Activated CD8-positive, alpha-beta memory T cell treated with anti-CD3 and anti-CD28 coated beads, Interleukin-2, amount 10 ng/mL, durations not matched to agents 7 days and 5 days (primary cell): ENCODE results near the gene S100G. TPM values are rescaled to one million over a fixed set of nuclear protein-coding genes. Genes with fewer than 3 reads are reported as not detected.

ENCODE experiments used
- ATAC-seq: fragments of 150-1000 bp; cut with Tn5 transposase; one replicate; pipeline ENCODE4 v1.10.0; 2021; ENCODE audit warnings: moderate library complexity
- CTCF ChIA-PET: fragments of 350-600 bp; sonication (Branson Sonifier 250); formaldehyde crosslinking; loops from one replicate; lab custom pipeline; 2021; ENCODE audit warnings: antibody characterized with exemption; lab: Charles Lee
- DNase-seq: peaks from one replicate; pipeline ENCODE4 v3.0.0-alpha.2; 2020
- H3K27ac Mint-ChIP-seq: one replicate; pipeline ENCODE4 v1.8.0; 2021; ENCODE audit warnings: mild to moderate bottlenecking, mixed read lengths
- H3K27me3 Mint-ChIP-seq: one replicate; pipeline ENCODE4 v1.8.0; 2021; ENCODE audit warnings: mixed read lengths
- H3K36me3 Mint-ChIP-seq: one replicate; pipeline ENCODE4 v1.8.0; 2021; ENCODE audit warnings: mild to moderate bottlenecking, mixed read lengths
- H3K4me1 Mint-ChIP-seq: one replicate; pipeline ENCODE4 v1.8.0; 2021; ENCODE audit warnings: mixed read lengths
- H3K4me3 Mint-ChIP-seq: one replicate; pipeline ENCODE4 v1.8.0; 2021; ENCODE audit warnings: mild to moderate bottlenecking, moderate library complexity, mixed read lengths
- H3K9me3 Mint-ChIP-seq: one replicate; pipeline ENCODE4 v1.8.0; 2022; ENCODE audit warnings: low read depth, mixed read lengths
- total RNA-seq, 2 experiments: library from RNA; stranded (reverse); gene quantifications; one replicate each; pipeline ENCODE4 v1.2.3, GENCODE V29; 2021

S100G gene
- total RNA-seq, 2 experiments from 2014 or later = not detected

GRCh38 chrX:16661495-16661894 lies 11.5 kb downstream of the S100G start:
- no peaks in the 10 kb centered on the region for H3K4me1 Mint-ChIP-seq
- H3K4me3 Mint-ChIP-seq = no peak overlapping the region
- no peak for DNase-seq
- H3K9me3 Mint-ChIP-seq = no peaks in the 10 kb centered on the region
- no peak overlapping the region for H3K27ac Mint-ChIP-seq
- CTCF ChIA-PET = no interaction called here
- peaks cover 1% of the 10 kb centered on the region for H3K36me3 Mint-ChIP-seq
- ATAC-seq = no peak
- H3K27me3 Mint-ChIP-seq = no peaks in the 10 kb centered on the region

- CTCF ChIA-PET = no interaction called here
- H3K4me3 Mint-ChIP-seq = no peak overlapping the region
- H3K27ac Mint-ChIP-seq = no peak overlapping the region
- peaks cover 1% of the 10 kb centered on the region for H3K36me3 Mint-ChIP-seq
- H3K9me3 Mint-ChIP-seq = no peaks in the 10 kb centered on the region
- DNase-seq = no peak
- ATAC-seq = no peak
- no peaks in the 10 kb centered on the region for H3K27me3 Mint-ChIP-seq
- H3K4me1 Mint-ChIP-seq = no peaks in the 10 kb centered on the region
Observed at GRCh38 chrX:16662402-16662801, 12.4 kb downstream of the S100G start.

GRCh38 chrX:16664074-16664473 lies 14.1 kb downstream of the S100G start:
- no peak for ATAC-seq
- Mint-ChIP-seq H3K4me3 (no peak overlapping the region), H3K27me3 (no peaks in the 10 kb centered on the region), H3K27ac (no peak overlapping the region), H3K4me1 (no peaks in the 10 kb centered on the region), H3K9me3 (no peaks in the 10 kb centered on the region), H3K36me3 (peaks cover 1% of the 10 kb centered on the region)
- DNase-seq = no peak
- CTCF ChIA-PET = no interaction called here

GRCh38 chrX:16664626-16665025 lies 14.7 kb downstream of the S100G start:
- Mint-ChIP-seq H3K4me1 (no peaks in the 10 kb centered on the region), H3K9me3 (no peaks in the 10 kb centered on the region), H3K27me3 (no peaks in the 10 kb centered on the region), H3K36me3 (peaks cover 1% of the 10 kb centered on the region), H3K4me3 (no peak overlapping the region), H3K27ac (no peak overlapping the region)
- ATAC-seq (no peak), DNase-seq (no peak)
- CTCF ChIA-PET = no interaction called here

- ATAC-seq (no peak), DNase-seq (no peak)
- H3K27ac Mint-ChIP-seq = no peak overlapping the region
- no peaks in the 10 kb centered on the region for H3K4me1 Mint-ChIP-seq
- CTCF ChIA-PET = no interaction called here
- peaks cover 1% of the 10 kb centered on the region for H3K36me3 Mint-ChIP-seq
- H3K9me3 Mint-ChIP-seq = no peaks in the 10 kb centered on the region
- no peaks in the 10 kb centered on the region for H3K27me3 Mint-ChIP-seq
- no peak overlapping the region for H3K4me3 Mint-ChIP-seq
Observed at GRCh38 chrX:16665089-16665488, 15.1 kb downstream of the S100G start.

GRCh38 chrX:16666541-16666940 lies 16.6 kb downstream of the S100G start:
- no peaks in the 10 kb centered on the region for H3K27me3 Mint-ChIP-seq
- no peaks in the 10 kb centered on the region for H3K4me1 Mint-ChIP-seq
- no peak overlapping the region for H3K4me3 Mint-ChIP-seq
- H3K36me3 Mint-ChIP-seq = peaks cover 1% of the 10 kb centered on the region
- H3K27ac Mint-ChIP-seq = no peak overlapping the region
- CTCF ChIA-PET = no interaction called here
- ATAC-seq (no peak), DNase-seq (no peak)
- H3K9me3 Mint-ChIP-seq = no peaks in the 10 kb centered on the region

GRCh38 chrX:16671005-16671404 lies 21.0 kb downstream of the S100G start:
- no peaks in the 10 kb centered on the region for H3K36me3 Mint-ChIP-seq
- no peaks in the 10 kb centered on the region for H3K4me1 Mint-ChIP-seq
- H3K27ac Mint-ChIP-seq = no peak overlapping the region
- H3K4me3 Mint-ChIP-seq = no peak overlapping the region
- CTCF ChIA-PET = interaction anchor here (1.0 kb wide), 1 partner anchor 231 kb away, joined by 3 read pairs; no protein-coding TSS in a partner anchor
- no peak for DNase-seq
- no peaks in the 10 kb centered on the region for H3K9me3 Mint-ChIP-seq
- ATAC-seq = no peak
- H3K27me3 Mint-ChIP-seq = no peaks in the 10 kb centered on the region

- Mint-ChIP-seq H3K4me3 (no peak overlapping the region), H3K27me3 (no peaks in the 10 kb centered on the region), H3K4me1 (no peaks in the 10 kb centered on the region), H3K36me3 (peaks cover 1% of the 10 kb centered on the region), H3K9me3 (no peaks in the 10 kb centered on the region), H3K27ac (no peak overlapping the region)
- DNase-seq (no peak), ATAC-seq (no peak)
- CTCF ChIA-PET = no interaction called here
Observed at GRCh38 chrX:16678689-16679088, 28.7 kb downstream of the S100G start.

- Mint-ChIP-seq H3K27ac (no peak overlapping the region), H3K9me3 (no peaks in the 10 kb centered on the region), H3K36me3 (no peaks in the 10 kb centered on the region), H3K27me3 (no peaks in the 10 kb centered on the region), H3K4me1 (no peaks in the 10 kb centered on the region), H3K4me3 (no peak overlapping the region)
- no peak for ATAC-seq
- CTCF ChIA-PET = no interaction called here
- DNase-seq = no peak
Observed at GRCh38 chrX:16683007-16683664, 33.2 kb downstream of the S100G start.

GRCh38 chrX:16687514-16687913 lies 37.6 kb downstream of the S100G start:
- Mint-ChIP-seq H3K4me3 (no peak overlapping the region), H3K27ac (no peak overlapping the region), H3K4me1 (no peaks in the 10 kb centered on the region), H3K27me3 (no peaks in the 10 kb centered on the region), H3K36me3 (peaks cover 2% of the 10 kb centered on the region), H3K9me3 (no peaks in the 10 kb centered on the region)
- no peak for DNase-seq
- ATAC-seq = no peak
- CTCF ChIA-PET = interaction anchor here (1.1 kb wide), 1 partner anchor 251 kb away, joined by 3 read pairs; no protein-coding TSS in a partner anchor

- Mint-ChIP-seq H3K9me3 (no peaks in the 10 kb centered on the region), H3K36me3 (peaks cover 2% of the 10 kb centered on the region), H3K4me1 (no peaks in the 10 kb centered on the region), H3K27ac (no peak overlapping the region), H3K27me3 (no peaks in the 10 kb centered on the region), H3K4me3 (no peak overlapping the region)
- ATAC-seq = peak; percentile 45
- DNase-seq = peak; percentile 61
- CTCF ChIA-PET = no interaction called here
Observed at GRCh38 chrX:16695079-16695676, 45.2 kb downstream of the S100G start.

GRCh38 chrX:16696956-16697355 lies 47.0 kb downstream of the S100G start:
- Mint-ChIP-seq H3K4me1 (no peaks in the 10 kb centered on the region), H3K36me3 (no peaks in the 10 kb centered on the region), H3K27ac (no peak overlapping the region), H3K9me3 (no peaks in the 10 kb centered on the region), H3K27me3 (no peaks in the 10 kb centered on the region), H3K4me3 (no peak overlapping the region)
- no peak for ATAC-seq
- CTCF ChIA-PET = interaction anchor here (0.9 kb wide), 1 partner anchor 13 kb away, joined by 3 read pairs; no protein-coding TSS in a partner anchor
- no peak for DNase-seq

GRCh38 chrX:16699389-16699788 lies 49.4 kb downstream of the S100G start:
- no peaks in the 10 kb centered on the region for H3K27me3 Mint-ChIP-seq
- no peaks in the 10 kb centered on the region for H3K9me3 Mint-ChIP-seq

GRCh38 chrX:16700734-16701133 lies 50.8 kb downstream of the S100G start:
- CTCF ChIA-PET = no interaction called here
- DNase-seq = no peak
- ATAC-seq = no peak
- Mint-ChIP-seq H3K9me3 (no peaks in the 10 kb centered on the region), H3K27me3 (no peaks in the 10 kb centered on the region), H3K36me3 (peaks cover 4% of the 10 kb centered on the region), H3K4me1 (no peaks in the 10 kb centered on the region), H3K27ac (no peak overlapping the region), H3K4me3 (no peak overlapping the region)

More at GRCh38 chrX:16699389-16699788, 49.4 kb downstream of the S100G start:
- H3K36me3 Mint-ChIP-seq = peaks cover 4% of the 10 kb centered on the region
- H3K27ac Mint-ChIP-seq = no peak overlapping the region
- no peak overlapping the region for H3K4me3 Mint-ChIP-seq
- CTCF ChIA-PET = no interaction called here
- H3K4me1 Mint-ChIP-seq = no peaks in the 10 kb centered on the region
- no peak for DNase-seq
- no peak for ATAC-seq
